HG03064 (cell line): ENCODE measurements around the gene CDIPT.
"Not testable (repeated sequence)": the region's sequence is repeated elsewhere in the genome, so short reads cannot be mapped to it uniquely, and the experiment has no call there.

Experiments used
- ATAC-seq: cut with Tn5 transposase; IDR thresholded peaks from one replicate; pipeline ENCODE4 v1.9.1; 2021; ENCODE audit warnings: low read depth; ENCODE audit not compliant: unreplicated experiment

CDIPT gene

DNA sequence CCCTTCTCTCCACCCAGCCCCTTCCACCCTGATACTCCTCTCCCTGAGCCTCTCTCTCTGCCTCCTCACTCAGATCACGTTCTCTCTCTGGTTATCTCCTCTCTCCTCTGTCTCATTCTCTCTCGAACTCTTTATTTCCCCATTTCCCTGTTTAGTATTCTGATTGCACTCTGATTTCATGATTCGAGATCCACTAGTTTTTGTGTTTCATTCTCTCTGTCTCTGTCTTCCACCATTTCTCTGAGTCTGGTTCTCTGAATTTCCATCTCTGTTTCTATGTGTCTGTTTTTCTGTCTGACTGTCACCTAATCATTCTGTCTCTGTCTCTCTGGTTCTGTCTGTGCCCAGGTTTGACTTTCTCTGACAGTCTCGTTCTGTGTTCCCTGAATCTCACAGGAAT lies 34.3 kb upstream of the CDIPT start:
- no peak for ATAC-seq

DNA sequence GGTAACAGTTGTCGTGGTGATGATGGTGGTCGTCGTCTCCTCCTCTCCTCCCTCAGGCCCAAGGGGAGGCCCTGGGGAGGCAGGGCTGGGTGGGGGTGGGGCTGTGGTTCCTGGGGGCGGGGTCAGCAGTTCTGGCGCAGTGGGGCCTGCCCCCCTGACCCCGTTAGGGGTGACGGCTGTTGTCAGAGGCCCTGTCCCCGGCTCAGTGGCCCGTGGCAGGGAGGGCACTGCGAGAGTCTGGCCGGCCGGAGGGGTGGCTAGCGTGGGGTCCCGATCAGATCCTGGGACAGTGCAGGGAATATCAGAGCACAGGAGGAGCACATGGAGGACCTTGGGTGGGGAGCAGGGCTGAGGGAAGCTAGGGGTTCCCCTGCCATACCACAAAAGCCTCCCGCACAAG lies 33.8 kb upstream of the CDIPT start:
- ATAC-seq, result no peak

DNA sequence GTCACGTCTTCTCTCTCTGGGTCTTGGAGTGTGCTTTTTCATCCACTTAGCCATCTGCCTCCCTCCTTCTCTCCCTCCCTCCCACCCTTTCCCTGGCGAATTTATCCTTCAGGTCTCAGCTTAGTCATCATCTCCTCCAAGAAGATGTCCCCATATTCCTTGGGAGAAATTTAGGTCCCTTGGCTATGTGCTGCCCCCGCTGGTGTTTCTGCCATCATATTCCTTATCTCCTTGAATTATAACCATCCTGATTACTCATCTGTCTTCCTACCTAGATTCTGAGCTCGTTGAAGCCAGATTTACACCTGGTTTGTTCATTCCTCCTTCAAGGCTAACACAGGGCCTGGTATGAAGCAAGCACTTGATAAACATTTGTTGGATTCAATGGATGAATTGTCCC lies 31.3 kb upstream of the CDIPT start:
- ATAC-seq, result no peak

DNA sequence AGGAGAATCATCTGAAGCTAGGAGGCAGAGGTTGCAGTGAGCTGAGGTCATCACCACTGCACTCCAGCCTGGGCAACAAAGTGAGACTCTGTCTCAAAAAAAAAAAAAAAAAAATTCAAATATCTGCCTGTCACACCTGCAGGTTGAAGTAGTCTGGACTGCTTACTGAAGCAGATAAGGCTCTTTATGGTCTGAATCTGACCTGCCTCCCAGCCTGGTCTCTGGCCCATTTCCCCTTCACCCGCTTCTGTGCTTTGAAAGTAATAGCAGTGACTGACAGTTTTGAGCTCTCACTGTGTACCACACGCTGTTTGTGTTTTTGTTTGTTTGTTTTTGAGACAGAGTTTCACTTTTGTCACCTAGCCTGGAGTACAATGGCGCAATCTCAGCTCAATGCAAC lies 30.5 kb upstream of the CDIPT start:
- no peak for ATAC-seq

DNA sequence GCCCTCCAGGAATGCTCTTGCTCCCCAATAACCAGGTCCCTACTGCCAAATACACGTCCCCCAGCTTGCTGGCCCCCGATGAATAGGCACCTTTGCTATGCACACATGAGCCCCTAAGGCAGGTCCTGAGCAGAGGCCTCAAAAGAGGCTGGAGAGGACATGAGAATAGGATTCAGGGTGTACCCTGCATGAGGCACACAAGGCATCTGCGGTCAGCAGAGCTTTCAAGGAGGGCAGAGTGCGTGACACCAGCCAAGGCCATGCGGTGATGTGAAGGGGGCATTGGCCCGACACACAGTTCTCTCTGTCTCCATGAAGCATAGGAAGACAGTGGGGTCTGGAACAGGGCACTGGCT lies 29.4 kb upstream of the CDIPT start:
- no peak for ATAC-seq

DNA sequence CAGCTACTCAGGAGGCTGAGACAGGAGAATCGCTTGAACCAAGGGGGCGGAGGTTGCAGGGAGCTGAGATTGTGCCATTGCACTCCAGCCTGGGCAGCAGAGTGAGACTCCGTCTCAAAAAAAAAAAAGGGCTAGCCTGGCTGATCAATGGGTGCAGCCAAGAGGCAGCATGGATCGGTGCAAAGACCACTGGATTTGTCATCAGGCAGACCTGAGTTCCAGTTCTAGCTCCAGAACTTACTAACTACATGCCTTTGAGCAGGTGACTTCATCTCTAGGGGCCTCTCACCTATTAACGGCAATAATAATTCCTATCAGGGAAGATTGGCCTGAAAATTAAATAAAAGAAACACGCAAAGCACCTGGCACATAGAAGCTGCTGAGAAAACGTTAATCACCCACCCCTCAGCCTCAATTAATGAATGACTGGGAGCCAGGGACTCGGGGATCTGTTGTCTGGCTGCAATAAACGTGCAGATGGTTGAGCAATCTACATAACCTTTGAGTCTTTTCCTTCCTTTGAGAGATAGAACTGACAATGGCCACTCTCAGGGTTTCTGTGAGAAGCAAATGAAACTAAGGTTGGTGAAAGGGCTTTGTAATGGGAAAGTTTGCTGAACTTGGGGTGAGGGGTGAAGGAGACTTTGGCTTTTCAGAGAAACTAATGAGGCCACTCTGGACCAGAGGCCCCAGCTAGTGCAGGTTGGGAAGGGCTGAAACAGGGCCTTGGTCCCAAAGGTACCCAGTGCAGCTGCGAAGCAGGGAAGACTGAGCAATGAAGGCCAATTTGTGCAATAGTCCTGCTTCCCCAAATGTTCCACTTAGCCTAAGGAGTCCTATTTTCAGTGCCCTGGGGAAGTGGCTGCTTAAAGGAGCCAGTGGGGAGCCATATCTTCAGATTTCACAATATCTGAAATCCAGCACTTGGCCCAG lies 28.8 kb upstream of the CDIPT start:
- ATAC-seq, result no peak

DNA sequence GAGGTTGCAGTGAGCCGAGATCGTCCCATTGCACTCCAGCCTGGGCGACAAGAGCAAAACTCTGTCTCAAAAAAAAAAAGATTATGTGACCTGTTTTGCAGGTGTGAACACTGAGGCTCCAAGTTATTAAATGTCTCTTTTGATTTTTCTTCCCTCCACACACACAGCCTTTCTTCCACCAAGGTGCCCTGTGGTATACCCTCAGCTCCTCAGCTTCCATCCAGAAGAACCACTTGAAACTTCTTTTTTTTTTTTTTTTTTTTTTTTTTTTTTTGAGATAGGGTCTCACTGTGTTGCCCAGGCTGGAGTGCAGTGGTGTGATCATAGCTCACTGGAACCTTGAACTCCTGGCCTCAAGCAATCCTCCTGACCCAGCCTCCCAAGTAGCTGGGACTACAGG lies 26.3 kb upstream of the CDIPT start:
- not testable (repeated sequence) for ATAC-seq

DNA sequence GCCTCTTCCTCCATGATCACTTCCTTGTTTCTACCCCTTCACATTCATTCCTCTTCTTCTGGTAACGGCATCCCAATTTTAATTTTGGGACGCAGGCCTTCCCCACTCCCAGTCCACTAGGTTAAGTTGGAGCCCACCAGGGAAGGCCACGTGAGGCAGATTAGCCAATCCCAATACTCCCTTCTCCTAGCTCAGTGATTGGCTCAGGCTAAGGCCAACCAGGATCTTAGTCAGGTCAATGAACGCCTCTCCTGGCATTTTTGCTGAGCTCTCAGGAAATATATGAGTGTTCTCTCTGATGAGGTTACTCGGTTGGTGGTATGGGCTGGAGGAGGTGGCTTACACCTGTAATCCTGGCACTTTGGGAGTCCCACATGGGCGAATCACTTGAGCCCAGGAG lies 21.0 kb upstream of the CDIPT start:
- no peak for ATAC-seq

DNA sequence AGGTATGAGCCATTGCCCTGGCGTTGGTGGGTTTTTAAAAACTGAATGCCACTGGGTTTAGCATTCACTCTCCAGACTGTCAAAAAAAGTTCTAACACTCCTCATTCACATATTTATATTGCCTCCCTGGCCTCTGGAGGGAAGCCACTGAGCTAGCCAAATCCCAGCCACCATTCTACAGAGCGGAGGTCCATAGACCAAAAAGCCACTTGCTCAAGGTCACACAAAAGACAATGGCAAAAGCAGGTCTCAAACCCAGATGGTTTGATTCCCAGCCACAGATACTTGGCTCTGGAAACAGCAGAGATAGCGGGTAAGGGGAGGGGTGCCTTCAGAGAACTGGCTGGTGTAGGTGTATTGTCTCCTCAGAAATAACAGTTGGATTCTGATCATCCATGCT lies 18.0 kb upstream of the CDIPT start:
- no peak for ATAC-seq

DNA sequence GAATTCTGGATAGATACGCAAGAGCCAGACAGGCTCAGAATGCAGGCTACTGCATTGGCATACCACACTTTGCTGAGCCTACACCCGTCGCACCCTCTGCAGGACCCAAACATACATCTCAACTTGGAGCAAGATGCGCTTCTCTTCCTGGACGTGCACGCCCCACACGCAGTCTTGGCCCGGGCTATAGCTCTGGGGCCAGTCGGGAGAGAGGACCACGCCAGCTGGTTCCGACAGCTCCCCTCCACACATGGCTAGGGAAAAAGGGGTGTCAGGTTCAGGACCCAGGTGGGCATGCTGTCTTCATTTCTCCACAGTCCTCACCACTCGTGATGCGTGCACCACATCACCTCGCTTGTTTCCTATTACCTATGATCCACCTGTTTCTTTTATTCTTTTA lies 15.1 kb upstream of the CDIPT start:
- ATAC-seq, result no peak

DNA sequence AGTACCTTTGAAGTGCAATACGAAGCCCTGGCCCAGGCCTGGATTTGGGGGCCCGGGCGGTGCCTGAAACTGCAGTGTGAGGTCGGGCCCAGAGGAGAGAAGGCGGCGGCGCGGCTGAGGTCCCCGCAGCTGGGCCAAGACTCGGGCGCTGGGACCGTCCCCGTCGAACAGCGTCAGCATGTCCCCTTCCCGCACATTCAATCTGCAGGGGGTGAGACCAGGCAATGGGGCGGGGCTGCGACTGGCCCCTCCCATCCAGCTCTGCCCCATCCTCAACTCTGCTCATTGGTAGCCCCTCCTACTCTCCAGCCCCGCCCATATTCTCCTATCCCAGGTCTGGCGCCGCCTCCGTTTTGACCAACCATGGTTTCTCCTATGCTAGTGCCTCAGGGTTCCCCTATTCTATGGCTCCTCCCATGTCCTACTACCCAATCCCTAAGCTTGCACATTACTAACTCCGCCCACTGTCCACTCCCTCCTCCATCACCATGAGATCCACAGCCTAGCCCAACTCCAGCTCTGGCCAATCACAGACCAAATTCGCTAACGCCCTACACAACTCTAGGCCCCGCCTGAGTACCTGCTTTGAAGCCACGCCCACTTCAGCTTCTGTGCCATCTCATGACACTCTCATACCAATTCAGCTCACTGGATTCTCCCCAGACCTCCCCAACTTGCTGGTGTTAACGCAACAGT lies 14.4 kb upstream of the CDIPT start:
- ATAC-seq, result no peak

DNA sequence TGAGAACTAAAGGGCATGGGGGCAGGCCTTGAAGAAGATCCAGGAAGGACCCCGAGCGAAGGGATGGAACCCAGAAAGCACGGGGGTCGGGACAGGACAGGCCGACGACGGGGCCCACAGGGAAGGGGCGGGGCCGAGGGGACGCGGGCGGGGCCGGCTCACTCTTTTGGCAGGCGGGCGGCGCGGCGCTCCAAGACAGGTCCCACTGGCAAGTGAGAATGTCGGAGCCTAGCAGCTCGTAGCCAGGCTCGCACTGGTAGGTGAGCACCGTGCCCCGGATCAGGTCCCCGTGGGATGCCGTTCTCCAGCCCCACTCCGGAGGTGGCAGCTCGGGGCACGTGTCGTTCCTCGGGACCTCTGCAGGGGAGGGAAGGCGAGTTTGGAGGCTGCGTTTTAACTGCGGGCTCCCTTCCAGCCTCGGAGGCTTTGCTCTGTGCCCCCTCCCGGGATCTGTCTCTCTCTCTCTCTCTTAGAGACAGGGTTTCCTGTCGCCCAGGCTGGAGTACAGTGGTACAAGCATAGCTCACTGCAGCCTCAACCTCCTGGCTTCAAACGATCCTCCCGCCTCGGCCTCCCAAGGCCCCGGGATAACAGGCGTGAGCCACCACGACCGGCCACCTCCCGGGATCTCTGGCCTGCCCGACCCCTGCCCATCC lies 13.7 kb upstream of the CDIPT start:
- ATAC-seq, result no peak

DNA sequence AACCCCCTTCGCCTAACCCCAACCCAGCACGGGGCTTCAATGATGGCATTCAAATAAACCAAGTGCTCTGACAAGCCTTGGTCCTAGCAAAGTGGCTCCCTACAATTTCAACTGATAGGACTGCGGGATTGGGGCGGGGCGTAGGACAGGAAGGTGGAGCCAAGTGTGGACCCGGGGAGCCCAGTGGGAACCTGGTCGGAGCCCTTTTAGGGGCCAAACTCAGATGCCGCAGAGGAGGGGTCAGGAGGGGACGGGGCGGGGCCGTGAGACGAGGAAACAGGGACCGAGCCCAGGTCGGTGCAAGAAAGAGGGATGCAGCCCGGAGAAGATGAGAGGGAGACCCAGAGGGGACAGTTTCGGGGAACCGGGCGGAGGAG lies 13.2 kb upstream of the CDIPT start:
- no peak for ATAC-seq

DNA sequence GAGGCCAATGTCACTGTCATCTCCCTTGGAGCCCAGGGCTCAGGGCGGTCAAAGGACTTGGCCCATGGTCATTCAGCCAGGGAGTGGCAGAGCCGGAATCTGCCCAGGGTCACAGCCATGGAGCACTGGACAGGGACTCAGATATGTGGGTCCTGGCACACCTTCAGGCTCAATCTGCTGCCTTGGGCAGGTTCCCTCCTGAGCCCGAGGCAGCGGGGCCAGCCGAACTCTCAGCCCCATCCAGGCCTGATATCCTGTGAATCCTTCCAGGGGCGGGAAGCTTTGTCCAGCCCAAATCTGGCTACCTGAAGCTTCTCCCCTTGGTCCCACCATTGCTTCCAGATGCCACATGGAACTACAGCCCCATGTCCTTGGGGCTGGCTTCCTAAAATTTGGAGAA lies 12.2 kb upstream of the CDIPT start:
- no peak for ATAC-seq

DNA sequence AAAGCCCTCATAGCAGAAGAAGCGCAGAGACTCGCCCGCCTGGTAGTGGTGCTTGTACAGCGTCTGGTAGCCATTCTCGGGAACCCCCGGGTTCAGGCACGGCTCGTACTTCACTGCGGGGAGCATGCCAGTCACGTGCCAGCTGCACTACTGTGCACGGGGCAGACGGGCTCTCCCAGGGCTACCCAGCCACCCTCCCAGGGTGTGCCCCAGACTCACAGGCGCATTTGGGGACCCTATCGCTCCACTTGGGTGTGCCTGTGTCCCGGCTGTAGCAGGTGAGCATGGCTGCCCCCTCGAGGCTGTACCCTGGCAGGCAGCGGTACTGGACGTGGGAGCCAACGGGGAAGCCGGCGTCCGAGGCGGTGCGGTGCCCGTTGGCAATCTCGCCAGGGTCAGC lies 10.3 kb upstream of the CDIPT start:
- ATAC-seq, result no peak

DNA sequence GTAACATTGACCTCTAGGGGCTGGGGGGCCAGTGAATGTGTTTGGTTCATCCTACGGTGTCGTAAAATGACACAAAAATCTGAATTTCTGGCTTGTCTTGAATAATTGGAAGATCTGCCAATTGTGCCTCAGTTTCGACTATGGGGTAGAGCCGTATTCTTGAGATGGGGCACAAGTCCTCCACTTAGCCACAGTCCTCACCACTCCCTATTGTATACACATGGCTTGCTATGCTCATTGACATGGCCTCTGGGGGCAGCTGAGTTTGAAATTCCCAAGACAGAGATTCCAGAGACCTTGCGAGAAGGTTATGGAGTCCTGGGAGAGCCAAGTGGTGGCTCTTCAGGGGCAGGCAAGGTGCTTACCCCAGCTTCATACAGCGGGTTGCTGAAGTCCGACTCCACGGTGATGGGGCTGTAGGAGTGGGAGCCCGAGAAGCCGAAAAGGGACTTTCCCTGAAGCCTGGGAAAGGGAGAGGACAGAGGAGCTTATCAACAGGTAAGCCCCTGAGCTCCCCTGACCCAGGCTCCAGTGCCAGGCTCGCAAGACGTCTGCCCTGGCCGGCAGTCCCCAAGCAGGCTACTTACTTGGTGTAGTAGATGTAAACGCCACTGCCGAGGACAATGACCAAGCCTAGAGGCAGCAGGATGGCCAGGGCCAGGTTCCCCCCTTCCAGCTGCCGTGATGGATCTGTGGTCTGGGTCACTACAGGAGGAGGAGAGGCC lies 9.0 kb upstream of the CDIPT start:
- no peak for ATAC-seq

DNA sequence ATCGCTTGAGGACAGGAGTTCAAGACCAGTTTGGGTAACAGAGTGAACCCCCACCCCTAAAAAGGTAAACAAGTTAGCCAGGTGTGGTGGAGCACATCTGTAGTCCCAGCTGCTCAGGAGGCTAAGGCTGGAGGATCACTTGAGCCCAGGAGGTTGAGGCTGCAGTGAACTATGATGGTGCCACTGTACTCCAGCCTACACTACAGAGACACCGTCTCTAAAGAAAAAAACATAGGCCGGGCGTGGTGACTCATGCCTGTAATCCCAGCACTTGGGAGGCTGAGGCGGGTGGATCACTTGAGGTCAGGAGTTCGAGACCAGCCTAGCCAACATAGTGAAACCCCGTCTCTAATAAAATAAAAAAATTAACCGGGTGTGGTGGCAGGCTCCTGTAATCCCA lies 6.0 kb upstream of the CDIPT start:
- ATAC-seq, result not testable (repeated sequence)

DNA sequence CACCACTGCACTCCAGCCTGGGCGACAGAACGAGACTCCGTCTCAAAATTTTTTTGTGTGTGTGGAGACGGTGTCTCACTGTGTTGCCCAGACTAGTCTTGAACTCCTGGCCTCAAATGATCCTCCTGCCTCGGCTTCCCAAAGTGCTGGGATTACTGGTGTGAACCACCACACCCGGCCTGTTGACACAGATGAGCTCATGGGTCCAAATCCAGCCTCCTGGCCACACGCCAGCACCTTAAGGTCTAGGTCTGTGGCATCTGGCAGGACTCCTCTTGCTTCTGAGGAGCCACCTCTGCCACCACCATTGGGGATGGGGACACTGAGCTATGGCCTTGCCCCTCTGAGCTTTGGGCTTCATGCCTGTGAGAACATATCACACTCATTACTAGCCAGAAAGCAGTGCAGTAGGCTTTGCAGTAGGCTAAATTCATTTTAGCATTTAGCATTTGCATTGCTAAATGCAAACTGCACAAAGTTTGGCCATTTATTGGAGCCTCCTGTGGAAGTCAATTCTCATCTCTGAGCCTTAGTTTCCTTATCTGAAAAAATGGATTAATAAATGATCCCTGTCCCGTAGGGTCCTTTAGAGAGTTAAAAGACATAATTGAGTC lies 5.5 kb upstream of the CDIPT start:
- no peak for ATAC-seq

DNA sequence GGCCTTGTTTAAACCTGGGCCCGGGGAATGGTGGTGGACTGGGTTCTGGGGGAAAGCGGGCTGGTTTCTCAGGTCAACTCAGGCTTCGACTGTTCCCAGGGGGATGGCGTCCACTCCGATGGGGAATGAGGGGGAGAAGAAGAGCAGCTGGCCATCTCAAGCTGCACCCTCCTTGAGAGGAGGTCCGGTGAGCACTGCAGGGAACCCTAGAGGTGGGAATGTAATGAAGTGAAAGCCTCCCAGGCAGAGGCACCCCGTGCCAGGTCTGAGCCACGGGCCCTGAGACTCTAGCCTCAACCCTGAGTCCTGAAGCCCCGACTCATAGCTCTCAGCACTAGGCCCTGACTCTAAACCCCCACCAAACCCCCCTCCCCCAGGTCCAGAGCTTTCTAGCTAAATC lies 1.2 kb upstream of the CDIPT start:
- ATAC-seq, result no peak

DNA sequence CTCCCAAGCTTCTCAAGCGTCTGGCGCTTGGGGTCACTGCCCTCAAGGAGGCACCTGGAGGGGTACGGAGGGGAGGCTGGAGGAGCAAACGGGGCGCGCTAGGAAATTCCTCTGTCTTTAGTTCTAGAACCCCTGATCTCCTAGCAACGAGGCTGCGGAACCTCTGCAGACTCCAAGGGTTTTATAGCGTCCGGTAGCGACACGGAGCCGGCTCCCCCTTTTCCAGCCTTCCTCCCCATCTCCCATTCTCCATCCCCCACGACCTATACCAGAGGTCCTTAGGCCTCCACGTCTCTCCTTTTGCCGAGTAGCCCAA lies 601 bp upstream of the CDIPT start:
- ATAC-seq, result no peak

DNA sequence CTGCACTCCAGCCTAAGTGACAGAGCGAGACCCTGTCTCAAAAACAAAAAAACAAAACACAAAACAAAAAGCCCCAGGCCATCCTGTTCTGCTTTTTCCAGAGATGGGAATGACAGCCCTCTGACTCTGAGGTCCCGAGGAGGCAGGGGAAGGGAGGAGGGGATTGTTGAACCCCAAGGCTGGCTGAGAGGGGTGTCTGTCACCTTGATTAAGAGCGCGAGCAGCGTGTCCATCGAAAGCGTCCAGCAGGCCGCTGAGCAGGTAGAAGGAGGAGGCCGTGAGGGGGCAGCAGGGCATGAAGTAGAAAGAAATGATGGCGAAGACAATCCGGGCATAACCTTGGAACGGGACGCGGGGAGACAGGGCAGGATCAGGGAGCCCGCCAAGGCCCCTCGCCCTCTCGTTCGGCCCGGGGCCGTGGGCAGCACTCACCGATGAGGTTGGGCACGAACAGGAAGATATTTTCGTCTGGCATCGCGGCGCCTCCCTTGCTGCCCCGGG lies 593 bp downstream of the CDIPT start:
- ATAC-seq, result no peak
